ENCODE results near the gene TDRD1. TPM values are rescaled to one million over a fixed set of nuclear protein-coding genes. Genes with fewer than 3 reads are reported as not detected.

The TDRD1 gene
- total RNA-seq, 4 donors from 2014 or later: 0.10 TPM; not detected in 3

DNA sequence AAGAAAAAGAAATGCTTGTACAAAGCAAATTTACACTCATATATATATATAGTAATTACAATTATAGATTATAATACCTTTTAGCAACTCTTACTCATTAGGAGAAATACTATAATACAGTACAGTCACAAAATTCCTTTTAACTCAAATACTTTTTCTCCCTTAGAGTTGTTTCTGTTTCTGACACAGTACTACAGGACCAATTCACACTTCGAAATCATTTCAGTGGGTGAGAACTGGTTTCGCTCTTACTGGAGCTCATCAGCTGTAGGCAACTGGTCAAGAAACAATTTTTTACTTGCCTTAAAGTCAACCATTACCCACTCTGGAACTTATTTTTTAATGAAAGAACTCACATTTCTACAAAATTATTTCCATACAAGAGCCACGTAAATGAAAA is 11.2 kb upstream of the TDRD1 start:
- DNase-seq: no peak
- in situ Hi-C loops (cut with MboI; ENCODE audit: low sequenced_read_pairs in 4 of 4): no loop called here
- Histone ChIP-seq H3K9me3 (no peaks in the 10 kb centered on the region), H3K27ac (no peak overlapping the region), H3K4me3 (no peak overlapping the region), H3K27me3 (no peaks in the 10 kb centered on the region), H3K4me1 (peaks cover 14 to 16% of the 10 kb centered on the region in 2 donors), H3K36me3 (no peaks in the 10 kb centered on the region)
- TF ChIP-seq, protein P1, sequence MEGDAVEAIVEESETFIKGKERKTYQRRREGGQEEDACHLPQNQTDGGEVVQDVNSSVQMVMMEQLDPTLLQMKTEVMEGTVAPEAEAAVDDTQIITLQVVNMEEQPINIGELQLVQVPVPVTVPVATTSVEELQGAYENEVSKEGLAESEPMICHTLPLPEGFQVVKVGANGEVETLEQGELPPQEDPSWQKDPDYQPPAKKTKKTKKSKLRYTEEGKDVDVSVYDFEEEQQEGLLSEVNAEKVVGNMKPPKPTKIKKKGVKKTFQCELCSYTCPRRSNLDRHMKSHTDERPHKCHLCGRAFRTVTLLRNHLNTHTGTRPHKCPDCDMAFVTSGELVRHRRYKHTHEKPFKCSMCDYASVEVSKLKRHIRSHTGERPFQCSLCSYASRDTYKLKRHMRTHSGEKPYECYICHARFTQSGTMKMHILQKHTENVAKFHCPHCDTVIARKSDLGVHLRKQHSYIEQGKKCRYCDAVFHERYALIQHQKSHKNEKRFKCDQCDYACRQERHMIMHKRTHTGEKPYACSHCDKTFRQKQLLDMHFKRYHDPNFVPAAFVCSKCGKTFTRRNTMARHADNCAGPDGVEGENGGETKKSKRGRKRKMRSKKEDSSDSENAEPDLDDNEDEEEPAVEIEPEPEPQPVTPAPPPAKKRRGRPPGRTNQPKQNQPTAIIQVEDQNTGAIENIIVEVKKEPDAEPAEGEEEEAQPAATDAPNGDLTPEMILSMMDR (IDR thresholded peaks at IDR 0.05 in 4 of 5, conservative IDR thresholded peaks at IDR 0.05 in 1 of 5): no peak
- no peak for ATAC-seq
- intact Hi-C loops (cut with DNase I; ENCODE audit: low total_unique reads): no loop called here

DNA sequence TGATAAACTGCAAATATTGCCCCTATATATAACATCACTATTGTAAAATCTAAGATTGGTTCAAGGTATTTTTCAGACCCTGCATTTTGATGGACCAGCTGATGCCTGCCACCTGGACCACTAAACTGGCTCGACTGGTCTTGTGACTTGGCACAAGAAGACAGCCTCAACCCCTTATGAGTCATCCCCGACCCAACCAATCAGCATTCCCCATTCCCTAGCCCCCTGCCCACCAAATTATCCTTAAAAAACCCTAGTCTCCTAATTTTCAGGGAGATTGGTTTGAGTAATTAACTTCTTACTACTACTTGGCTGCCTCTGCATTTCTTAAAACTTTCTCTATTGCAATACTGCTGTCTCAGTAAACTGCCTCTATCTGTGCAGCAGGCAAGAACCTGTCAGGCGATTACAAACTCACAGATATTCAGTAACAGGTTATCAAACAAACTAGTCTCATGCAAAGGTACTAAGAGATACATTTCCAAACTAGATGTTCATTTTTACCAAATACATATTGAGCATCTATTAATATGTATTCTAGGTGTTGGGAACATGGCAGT is 10.6 kb upstream of the TDRD1 start:
- in situ Hi-C loops (cut with MboI; ENCODE audit: low sequenced_read_pairs in 4 of 4): no loop called here

DNA sequence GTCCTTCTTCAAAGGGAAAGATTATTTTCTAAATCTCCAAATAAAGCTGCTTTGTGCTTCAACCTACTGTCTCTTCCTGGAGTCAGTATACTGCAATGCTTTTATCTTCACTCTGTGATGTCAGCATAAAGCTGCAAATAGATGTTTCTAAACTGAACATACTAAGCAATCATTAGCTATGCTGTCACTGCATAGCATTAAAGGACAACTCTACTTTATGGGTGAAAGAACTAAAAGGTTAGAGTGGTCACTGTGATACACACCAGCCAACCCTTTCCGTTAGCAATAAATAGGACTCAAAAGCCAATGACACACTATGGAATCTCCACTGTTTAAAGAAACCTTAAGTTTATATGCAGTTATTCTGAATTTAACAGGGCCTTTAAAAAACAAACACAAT is 6.9 kb upstream of the TDRD1 start:
- no peak for ATAC-seq
- intact Hi-C loops (cut with DNase I; ENCODE audit: low total_unique reads): loop anchor here (5.0 kb wide), 4 partner anchors 100 to 650 kb away; partner anchors contain the start of gene FHIP2A
- no peaks in the 10 kb centered on the region for H3K27me3 ChIP-seq
- H3K27ac ChIP-seq: peak overlapping the region; percentile 92 to 98 (median 93)
- in situ Hi-C loops (cut with MboI; ENCODE audit: low sequenced_read_pairs in 4 of 4): no loop called here
- peaks cover 11 to 16% of the 10 kb centered on the region in 2 donors for H3K4me1 ChIP-seq
- DNase-seq: no peak
- H3K36me3 ChIP-seq: no peaks in the 10 kb centered on the region
- TF ChIP-seq, protein P1 (IDR thresholded peaks at IDR 0.05 in 4 of 5, conservative IDR thresholded peaks at IDR 0.05 in 1 of 5): no peak
- no peak for TF ChIP-seq POLR2A (IDR thresholded peaks at IDR 0.05)
- H3K4me3 ChIP-seq: peak overlapping the region; percentile 84 to 99 (median 92)
- no peaks in the 10 kb centered on the region for H3K9me3 ChIP-seq

More for the DNA sequence above, 10.6 kb upstream of the TDRD1 start:
- no peak for ATAC-seq
- Histone ChIP-seq H3K27ac (no peak overlapping the region), H3K4me1 (peaks cover 12 to 16% of the 10 kb centered on the region in 2 donors), H3K27me3 (no peaks in the 10 kb centered on the region), H3K9me3 (no peaks in the 10 kb centered on the region), H3K36me3 (no peaks in the 10 kb centered on the region), H3K4me3 (no peak overlapping the region)
- DNase-seq: no peak
- intact Hi-C loops (cut with DNase I; ENCODE audit: low total_unique reads): no loop called here
- no peak for TF ChIP-seq POLR2A (IDR thresholded peaks at IDR 0.05)
- TF ChIP-seq, protein P1 (IDR thresholded peaks at IDR 0.05 in 4 of 5, conservative IDR thresholded peaks at IDR 0.05 in 1 of 5): no peak

DNA sequence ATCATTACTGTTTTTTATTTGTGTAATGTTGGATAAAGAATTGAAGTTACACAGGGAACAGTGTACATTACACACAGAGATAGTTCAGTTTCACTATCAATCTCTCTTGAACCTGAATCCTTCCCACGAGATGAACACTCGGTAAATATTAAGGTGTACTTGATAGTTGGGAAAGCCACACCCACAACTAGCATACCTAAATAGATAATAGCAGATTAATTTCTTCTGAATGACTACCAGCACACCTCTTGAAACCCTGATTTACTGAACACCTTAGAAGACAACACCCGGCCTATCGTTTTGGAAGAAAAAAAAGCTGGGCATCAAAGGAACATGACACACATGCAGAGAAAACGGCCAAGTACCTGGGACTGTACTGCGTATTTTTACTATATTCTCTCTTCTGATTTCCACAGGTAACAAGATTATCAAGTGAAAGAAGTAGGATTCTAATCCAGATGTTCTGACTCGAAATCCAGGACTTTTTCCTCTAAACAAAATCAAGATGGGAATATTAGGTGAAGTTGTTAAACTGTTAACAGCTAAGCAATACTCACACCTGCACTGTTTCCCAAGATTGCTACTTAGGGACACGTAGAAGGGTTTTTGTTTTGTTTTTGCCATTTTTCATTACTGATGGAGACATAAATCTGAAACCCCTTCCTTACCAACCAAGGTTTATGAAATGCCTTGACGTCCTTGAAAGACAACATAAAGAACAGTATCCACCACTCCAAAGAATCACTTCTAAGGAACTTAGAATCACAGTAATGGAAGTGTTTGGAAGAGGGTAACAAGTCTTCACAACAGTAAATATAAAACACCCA is 6.2 kb upstream of the TDRD1 start:
- Histone ChIP-seq H3K9me3 (no peaks in the 10 kb centered on the region), H3K4me1 (peaks cover 11 to 16% of the 10 kb centered on the region in 2 donors), H3K27ac (peak overlapping the region; percentile 92 to 98 (median 93)), H3K27me3 (no peaks in the 10 kb centered on the region), H3K36me3 (no peaks in the 10 kb centered on the region), H3K4me3 (peak overlapping the region; percentile 84 to 99 (median 92))
- intact Hi-C loops (cut with DNase I; ENCODE audit: low total_unique reads) (loop anchor here (5.0 kb wide), 4 partner anchors 99 to 649 kb away; partner anchors contain the start of gene FHIP2A), in situ Hi-C loops (cut with MboI; ENCODE audit: low sequenced_read_pairs in 4 of 4) (no loop called here)
- DNase-seq: no peak
- peak; percentile 1 for ATAC-seq
- TF ChIP-seq POLR2A (IDR thresholded peaks at IDR 0.05): no peak
- TF ChIP-seq, protein P1 (IDR thresholded peaks at IDR 0.05 in 4 of 5, conservative IDR thresholded peaks at IDR 0.05 in 1 of 5): no peak

Measured in gastrocnemius medialis (tissue), 4 donors.